Measurements from ENCODE around the gene COL20A1. TPM values are rescaled to one million over a fixed set of nuclear protein-coding genes. Genes with fewer than 3 reads are reported as not detected.

Gene COL20A1
- polyA plus RNA-seq, 2 of the 4 experiments (the other 2 are of a cell fraction): 0.21 to 0.93 TPM

DNA sequence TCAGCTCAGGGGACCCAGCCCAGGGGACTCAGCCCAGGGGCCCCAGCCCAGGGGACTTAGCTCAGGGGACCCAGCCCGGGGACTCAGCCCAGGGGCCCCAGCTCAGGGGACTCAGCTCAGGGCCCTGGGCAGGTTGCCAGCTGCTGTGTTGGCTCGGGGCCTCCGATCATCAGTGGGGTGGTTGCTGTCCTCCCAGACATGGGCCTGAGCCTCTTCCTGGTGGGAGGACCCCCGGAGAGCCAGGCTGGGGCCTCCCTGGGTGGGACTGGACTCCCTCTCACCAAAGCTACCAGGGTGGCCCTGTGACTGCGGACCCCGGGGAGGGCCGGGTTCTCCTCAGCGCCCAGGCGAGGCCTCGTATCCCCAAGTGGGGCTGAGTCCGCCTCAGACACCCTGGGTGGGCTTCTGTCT lies 4.4 kb downstream of the COL20A1 start:
- Histone ChIP-seq H3K27ac (no peak overlapping the region), H3K4me3 (no peak overlapping the region), H3K9me3 (peaks cover 14% of the 10 kb centered on the region; the same call in 2 of the 3 replicates), H3K4me1 (peaks cover 14% of the 10 kb centered on the region; the same call in 2 of the 3 replicates), H3K4me2 (no peak overlapping the region)
- ChIA-PET POLR2A (no interaction called here), CTCF (interaction anchor here (0.8 to 30.4 kb wide), 6 partner anchors 12 to 930 kb away, joined by 3 to 401 read pairs (median 4); partner anchors contain the start of gene LAMA5)
- FAIRE-seq (no peak), ATAC-seq (no peak), DNase-seq (ENCODE audit: low read depth in 1 of 2, low spot score in 1 of 2) (no peak)
- 71% methylated on average over 1 of the region's 11 CpGs for WGBS (ENCODE audit: missing lambda C conversion rate)
- TF ChIP-seq FOSB (CRISPR knock-in tag; IDR thresholded peaks at IDR 0.05) (no peak), KDM5A (IDR thresholded peaks at IDR 0.05) (no peak), RCOR1 (IDR thresholded peaks at IDR 0.05; ENCODE audit: low read depth, low read length) (no peak), ESRRA (IDR thresholded peaks at IDR 0.05; ENCODE audit: borderline replicate concordance, low read length) (no peak), SMC3 (IDR thresholded peaks at IDR 0.05) (no peak), NFE2L2 (conservative IDR thresholded peaks at IDR 0.05; ENCODE audit: low read length) (no peak), FOXS1 (CRISPR knock-in tag; IDR thresholded peaks at IDR 0.05) (no peak), NPAS2 (CRISPR knock-in tag; IDR thresholded peaks at IDR 0.05; ENCODE audit: borderline replicate concordance) (no peak), FOSL2 (IDR thresholded peaks at IDR 0.05) (no peak), FOSL2 (CRISPR knock-in tag; IDR thresholded peaks at IDR 0.05) (no peak), PHF8 (IDR thresholded peaks at IDR 0.05; ENCODE audit: borderline replicate concordance, low read depth) (no peak), MAFK (IDR thresholded peaks at IDR 0.05; ENCODE audit: partially characterized antibody) (no peak), CBX8 (IDR thresholded peaks at IDR 0.05) (no peak), RFX5 (IDR thresholded peaks at IDR 0.05) (no peak), JUN (IDR thresholded peaks at IDR 0.05) (no peak), POLR2AphosphoS2 (conservative IDR thresholded peaks at IDR 0.05; ENCODE audit: low read length) (no peak)
- TF ChIP-seq, protein P1, sequence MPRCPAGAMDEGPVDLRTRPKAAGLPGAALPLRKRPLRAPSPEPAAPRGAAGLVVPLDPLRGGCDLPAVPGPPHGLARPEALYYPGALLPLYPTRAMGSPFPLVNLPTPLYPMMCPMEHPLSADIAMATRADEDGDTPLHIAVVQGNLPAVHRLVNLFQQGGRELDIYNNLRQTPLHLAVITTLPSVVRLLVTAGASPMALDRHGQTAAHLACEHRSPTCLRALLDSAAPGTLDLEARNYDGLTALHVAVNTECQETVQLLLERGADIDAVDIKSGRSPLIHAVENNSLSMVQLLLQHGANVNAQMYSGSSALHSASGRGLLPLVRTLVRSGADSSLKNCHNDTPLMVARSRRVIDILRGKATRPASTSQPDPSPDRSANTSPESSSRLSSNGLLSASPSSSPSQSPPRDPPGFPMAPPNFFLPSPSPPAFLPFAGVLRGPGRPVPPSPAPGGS (IDR thresholded peaks at IDR 0.05): no peak
- TF ChIP-seq, protein P2, sequence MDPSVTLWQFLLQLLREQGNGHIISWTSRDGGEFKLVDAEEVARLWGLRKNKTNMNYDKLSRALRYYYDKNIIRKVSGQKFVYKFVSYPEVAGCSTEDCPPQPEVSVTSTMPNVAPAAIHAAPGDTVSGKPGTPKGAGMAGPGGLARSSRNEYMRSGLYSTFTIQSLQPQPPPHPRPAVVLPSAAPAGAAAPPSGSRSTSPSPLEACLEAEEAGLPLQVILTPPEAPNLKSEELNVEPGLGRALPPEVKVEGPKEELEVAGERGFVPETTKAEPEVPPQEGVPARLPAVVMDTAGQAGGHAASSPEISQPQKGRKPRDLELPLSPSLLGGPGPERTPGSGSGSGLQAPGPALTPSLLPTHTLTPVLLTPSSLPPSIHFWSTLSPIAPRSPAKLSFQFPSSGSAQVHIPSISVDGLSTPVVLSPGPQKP (IDR thresholded peaks at IDR 0.05; ENCODE audit: low read depth, low read length): no peak
- TF ChIP-seq, protein P3, sequence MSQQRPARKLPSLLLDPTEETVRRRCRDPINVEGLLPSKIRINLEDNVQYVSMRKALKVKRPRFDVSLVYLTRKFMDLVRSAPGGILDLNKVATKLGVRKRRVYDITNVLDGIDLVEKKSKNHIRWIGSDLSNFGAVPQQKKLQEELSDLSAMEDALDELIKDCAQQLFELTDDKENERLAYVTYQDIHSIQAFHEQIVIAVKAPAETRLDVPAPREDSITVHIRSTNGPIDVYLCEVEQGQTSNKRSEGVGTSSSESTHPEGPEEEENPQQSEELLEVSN (IDR thresholded peaks at IDR 0.05; ENCODE audit: borderline replicate concordance, low read depth): no peak
- TF ChIP-seq, protein P4, sequence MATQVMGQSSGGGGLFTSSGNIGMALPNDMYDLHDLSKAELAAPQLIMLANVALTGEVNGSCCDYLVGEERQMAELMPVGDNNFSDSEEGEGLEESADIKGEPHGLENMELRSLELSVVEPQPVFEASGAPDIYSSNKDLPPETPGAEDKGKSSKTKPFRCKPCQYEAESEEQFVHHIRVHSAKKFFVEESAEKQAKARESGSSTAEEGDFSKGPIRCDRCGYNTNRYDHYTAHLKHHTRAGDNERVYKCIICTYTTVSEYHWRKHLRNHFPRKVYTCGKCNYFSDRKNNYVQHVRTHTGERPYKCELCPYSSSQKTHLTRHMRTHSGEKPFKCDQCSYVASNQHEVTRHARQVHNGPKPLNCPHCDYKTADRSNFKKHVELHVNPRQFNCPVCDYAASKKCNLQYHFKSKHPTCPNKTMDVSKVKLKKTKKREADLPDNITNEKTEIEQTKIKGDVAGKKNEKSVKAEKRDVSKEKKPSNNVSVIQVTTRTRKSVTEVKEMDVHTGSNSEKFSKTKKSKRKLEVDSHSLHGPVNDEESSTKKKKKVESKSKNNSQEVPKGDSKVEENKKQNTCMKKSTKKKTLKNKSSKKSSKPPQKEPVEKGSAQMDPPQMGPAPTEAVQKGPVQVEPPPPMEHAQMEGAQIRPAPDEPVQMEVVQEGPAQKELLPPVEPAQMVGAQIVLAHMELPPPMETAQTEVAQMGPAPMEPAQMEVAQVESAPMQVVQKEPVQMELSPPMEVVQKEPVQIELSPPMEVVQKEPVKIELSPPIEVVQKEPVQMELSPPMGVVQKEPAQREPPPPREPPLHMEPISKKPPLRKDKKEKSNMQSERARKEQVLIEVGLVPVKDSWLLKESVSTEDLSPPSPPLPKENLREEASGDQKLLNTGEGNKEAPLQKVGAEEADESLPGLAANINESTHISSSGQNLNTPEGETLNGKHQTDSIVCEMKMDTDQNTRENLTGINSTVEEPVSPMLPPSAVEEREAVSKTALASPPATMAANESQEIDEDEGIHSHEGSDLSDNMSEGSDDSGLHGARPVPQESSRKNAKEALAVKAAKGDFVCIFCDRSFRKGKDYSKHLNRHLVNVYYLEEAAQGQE (IDR thresholded peaks at IDR 0.05): no peak

Measured in A549 (cell line).